Measurements from ENCODE around the gene RSRP1.
"Not testable (repeated sequence)": the region's sequence is repeated elsewhere in the genome, so short reads cannot be mapped to it uniquely, and the experiment has no call there.

Gene RSRP1, protein sequence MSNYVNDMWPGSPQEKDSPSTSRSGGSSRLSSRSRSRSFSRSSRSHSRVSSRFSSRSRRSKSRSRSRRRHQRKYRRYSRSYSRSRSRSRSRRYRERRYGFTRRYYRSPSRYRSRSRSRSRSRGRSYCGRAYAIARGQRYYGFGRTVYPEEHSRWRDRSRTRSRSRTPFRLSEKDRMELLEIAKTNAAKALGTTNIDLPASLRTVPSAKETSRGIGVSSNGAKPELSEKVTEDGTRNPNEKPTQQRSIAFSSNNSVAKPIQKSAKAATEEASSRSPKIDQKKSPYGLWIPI

GRCh38 chr1:25247024-25247828, at the start of gene RSRP1:
RSRP1 (minus strand) TSS chr1:25247454; CDS start chr1:25246963, 491 bp downstream.
- peak; percentile 99 for DNase-seq

GRCh38 chr1:25296501-25296900, 49.2 kb upstream of the RSRP1 start:
- not testable (repeated sequence) for DNase-seq

DNA sequence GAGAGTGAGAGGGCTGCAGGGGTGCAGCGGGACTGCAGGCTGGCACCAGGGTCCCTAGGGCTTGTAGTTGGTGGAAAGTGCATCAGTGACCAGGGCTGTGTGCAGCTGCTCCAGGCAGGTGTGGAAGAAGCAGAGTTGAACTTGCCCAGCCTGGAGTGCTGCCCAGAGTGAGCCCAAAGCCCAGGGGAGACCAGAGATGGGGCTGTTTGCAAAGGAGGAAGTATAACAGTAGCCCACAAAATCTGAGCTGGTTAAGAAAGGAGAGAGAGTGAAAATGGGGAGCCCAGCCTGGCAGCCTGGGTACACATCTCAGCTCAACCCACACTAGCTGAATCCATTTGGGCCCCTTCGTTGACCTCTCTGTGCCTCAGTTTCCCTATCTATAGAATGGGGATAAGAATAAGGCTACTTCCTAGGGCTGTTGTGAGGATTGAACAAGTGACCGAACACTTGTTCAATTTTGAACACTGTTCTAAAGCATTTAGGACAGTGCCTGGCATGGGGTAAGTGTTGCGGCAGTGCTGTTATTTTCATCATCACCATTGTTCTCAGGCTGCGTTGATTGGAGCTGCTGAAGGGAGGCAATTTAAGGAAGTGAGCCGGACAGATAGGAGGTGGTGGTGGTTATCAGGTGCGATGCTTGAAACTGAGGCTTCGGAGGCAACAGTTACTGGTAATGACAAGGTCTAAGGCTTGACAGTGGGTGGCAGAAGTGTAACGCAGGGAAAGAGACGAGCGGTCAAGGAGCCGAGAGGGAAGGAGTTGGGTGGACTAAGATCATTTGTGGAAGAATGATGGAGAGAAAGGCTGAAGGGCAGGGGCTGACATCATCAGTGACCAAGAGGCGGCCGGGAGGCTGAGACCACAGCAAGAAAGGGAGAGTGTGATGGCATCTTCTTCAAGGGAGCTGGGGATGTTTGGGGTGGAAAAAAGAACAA, 47.9 kb upstream of the RSRP1 start:
- not testable (repeated sequence) for DNase-seq

GRCh38 chr1:25293426-25293825, 46.2 kb upstream of the RSRP1 start:
- not testable (repeated sequence) for DNase-seq

DNA sequence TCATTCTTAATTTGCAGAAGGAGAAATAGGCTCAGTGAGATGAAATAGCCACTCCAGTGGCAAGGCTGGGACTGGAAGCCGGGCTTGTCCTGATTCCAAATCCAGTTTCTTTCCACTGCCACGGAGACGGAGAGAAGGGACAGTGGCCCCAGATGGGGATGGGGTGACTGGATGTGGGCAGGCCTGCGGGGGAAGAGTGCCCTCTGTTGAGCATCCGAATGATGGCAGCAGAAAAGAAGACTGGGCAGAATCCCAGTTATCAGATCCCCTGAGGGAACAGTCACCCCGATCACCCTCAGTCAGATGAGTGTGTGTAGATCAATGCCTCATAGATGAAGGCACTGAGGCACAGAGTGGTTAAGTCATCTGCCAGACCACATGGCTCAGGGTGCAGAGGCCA, 42.8 kb upstream of the RSRP1 start:
- not testable (repeated sequence) for DNase-seq

- not testable (repeated sequence) for DNase-seq
These were observed 41.4 kb upstream of the RSRP1 start for GRCh38 chr1:25288573-25289101.

DNA sequence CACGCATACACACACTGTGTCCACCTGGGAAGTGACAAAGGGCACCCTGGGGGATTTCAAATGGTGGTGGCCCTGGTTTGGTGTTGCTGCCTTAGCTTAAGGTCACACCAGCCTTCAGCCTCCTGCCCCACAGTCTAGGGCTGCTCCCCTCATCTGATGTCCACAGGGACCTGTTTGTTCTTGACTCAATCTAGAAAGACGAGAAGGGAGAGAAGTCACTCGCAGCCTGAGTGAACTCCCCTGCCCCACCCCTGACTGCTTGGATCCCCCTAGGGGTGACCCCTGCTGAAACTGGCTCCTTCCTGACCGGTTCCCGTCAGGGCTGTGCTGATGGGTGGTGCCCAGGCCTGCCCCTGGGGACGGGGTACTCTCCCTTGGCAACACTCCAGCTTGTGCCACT, 39.9 kb upstream of the RSRP1 start:
- not testable (repeated sequence) for DNase-seq

GRCh38 chr1:25285862-25286261, 38.6 kb upstream of the RSRP1 start:
- DNase-seq: not testable (repeated sequence)

- not testable (repeated sequence) for DNase-seq
These were observed 32.4 kb upstream of the RSRP1 start for GRCh38 chr1:25279693-25280111.

GRCh38 chr1:25278790-25279189, 31.5 kb upstream of the RSRP1 start:
- not testable (repeated sequence) for DNase-seq

DNA sequence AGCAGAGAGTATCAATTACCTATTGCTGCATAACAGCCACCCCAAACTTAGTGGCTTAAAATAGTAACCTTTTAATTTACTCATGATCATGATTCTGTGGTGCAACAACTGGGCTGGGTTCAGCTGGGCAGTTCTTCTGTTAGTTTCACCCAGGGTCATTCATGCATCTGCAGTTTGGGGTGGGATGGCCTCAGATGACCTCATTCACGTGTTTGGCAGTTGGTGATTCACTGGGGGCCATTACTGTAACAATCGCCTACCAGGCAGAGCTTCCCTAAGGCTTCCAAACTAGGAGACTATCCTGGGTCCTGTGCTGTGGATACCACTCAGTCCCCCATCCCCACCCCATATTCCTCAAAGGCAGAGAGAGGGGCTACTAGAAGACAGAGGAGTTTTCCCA, 31.1 kb upstream of the RSRP1 start:
- DNase-seq: not testable (repeated sequence)

GRCh38 chr1:25277295-25277694, 30.0 kb upstream of the RSRP1 start:
- DNase-seq: not testable (repeated sequence)

DNA sequence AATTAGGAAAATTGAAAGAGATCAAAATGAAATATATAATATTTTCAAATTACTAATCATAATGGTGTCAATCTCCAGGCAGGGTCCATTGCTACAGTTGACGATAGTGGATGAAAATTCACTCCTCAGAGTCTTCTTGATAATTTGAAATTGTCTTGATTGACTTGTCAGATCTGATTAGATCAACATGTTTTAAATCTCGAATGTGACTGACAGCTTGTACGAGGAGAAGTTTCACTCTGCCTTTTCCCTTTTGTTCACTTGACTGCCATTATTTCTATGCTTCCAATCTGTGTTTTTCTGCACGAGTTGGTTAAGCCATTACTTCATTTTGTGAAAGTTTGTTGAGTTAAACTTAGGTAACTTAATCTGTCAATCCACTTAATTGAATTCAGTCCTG, 28.4 kb upstream of the RSRP1 start:
- not testable (repeated sequence) for DNase-seq

- not testable (repeated sequence) for DNase-seq
These were observed 25.0 kb upstream of the RSRP1 start, which contains the start of gene RHD for GRCh38 chr1:25272238-25272637. RHD (plus strand) TSS chr1:25272509; CDS start chr1:25272548, 39 bp downstream.

DNA sequence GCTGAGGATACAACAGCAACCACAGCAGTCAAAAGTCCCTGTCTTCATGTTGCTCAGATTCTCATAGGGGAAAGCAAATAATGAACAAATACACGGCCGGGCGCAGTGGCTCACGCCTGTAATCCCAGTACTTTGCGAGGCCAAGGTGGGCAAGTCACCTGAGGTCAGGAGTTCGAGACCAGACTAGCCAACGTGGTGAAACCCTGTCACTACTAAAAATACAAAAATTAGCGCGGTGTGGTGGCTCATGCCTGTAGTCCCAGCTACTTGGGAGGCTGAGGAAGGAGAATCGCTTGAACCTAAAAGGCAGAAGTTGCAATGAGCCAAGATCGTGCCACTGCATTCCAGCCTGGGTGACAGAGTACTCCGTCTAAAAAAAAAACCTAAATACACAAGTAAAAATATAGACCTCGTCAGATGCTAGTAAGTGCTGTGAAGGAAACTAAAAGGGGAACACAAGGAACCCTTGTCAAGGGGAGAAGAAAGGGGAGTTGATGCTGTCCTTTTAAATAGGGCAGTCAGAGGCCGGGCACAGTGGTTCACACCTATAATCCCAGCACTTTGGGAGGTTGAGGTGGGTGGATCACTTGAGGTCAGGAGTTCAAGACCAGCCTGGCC, 21.0 kb upstream of the RSRP1 start:
- DNase-seq: not testable (repeated sequence)

DNA sequence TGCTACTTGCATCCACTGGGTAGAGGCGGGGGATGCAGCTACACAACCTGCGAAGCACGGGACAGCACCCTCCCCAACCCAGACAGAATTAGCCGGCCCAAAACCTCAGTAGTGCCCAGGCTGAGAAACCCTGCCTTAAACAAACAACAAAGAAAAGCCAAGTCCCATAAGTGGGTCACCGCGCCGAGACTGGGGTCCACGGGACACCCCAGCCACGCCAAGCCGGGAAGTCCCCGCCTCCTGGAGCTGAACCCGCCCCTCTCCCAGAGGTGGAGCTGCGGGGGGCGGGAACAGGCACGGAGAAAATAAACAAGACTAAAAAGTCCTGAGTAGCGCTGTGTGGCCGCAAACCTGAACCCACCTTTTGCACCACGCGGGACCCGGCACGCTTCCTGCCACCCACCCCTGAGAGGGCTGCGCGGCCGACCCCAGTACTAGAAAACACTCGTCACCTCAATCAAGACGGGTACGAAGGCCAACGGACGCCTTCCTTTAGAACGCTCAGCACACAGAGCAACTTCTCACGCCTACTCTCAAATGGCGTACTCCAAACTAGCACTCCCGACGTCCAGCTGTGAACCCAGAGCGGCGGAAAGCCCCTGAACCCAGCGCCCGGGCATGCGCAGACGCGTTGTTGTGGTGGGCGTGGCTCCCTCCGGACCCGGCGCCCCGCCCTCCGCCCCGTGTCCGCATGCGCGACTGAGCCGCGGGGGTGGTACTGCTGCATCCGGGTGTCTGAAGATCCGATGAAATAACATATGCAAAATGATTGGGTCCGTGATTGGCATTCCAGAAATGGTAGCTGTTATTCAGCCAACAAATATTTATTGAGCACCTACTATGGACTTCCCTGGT, 20.3 kb upstream of the RSRP1 start:
- peak; percentile 85 for DNase-seq

DNA sequence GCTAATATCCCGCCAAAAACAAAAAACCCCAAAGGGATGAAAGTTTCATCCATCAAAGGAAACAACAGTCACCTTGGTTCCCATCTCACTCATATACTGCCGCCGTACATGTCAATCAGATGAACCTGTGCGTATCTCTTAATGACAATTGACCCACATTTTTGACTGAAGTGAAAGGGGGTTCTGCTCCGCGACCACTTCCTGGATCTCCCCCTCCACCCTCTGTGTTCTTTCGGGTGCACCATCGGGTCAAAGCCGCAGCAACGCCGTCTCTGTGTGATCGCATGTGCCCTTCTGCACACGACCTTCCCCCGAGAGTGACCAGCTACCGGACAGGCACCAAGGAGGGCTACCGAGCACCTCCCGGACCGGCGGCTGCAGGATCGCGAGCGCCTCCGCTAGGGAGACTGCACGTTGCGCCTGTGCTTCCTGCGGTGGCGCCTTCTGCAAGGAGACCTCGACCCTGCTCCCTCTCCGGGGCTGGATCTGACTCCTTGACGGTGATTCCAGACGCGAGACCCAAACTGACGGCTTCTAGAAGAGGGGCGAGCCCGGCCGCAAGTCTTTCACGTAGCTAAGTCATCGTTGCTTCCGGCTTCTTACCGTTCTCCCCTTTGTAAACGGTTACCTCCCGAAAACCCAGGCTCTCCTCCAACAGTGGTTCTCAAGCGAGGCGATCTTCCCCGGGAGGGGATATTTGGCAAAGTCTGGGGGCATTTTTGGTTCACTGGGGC, 19.5 kb upstream of the RSRP1 start:
- not testable (repeated sequence) for DNase-seq

DNA sequence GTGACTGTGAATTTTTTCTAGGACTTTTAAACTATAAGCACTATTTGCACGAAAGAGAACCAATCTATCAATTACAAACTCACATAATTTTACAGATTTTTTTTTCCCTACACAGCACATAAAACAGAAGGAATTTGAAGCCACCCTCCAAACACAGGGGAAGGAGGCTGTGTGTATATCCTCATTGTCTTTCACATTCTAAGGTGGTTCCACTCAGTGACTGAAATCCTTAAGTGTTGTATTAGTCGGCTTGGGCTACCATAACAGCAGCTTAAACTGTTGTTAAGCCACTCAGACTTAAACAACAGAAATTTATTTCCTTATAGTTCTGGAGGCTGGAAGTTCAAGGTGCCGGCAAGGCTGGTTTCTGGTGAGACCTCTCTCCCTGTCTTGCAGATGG, 13.1 kb upstream of the RSRP1 start:
- DNase-seq: not testable (repeated sequence)

DNA sequence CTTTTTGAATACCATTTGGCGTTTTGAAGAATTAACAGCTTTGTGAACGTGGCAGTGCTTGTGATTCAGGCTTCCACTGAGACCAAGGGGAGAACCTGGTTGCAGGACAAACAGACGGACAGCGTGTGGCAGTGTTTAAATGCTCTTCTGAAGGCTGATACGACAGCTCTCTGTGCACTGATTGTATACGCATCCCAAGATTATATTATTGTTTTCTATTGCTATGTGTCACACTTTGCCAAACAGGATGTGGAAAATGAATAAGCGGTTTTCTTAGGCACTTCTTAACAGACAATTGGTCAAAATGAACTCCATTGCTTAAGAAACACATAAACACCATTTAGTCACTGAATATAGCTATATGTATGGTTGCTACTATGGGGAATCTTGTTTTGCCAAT, 12.6 kb upstream of the RSRP1 start:
- DNase-seq: peak; percentile 20

DNA sequence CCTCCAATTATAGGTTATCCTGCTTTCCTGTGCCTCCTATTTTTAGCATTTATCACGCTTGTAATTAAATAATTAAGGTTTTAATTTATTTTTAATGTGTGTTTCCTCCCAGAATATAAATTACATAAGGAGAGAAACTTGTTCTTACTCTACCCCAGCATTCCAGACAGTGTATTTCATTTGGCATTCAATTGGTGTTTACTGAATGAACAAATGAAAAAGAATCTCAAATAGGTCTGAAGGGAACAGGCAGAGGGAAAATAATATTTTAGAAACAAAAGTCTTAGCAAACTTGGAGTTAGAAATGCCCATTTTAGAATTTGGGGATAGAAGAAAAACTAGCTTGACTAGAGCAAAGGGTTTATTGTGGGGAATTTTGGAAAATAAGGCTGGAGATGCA, 9.9 kb upstream of the RSRP1 start:
- no peak for DNase-seq
